ENCODE data around the gene VEGFA.

VEGFA gene

DNA sequence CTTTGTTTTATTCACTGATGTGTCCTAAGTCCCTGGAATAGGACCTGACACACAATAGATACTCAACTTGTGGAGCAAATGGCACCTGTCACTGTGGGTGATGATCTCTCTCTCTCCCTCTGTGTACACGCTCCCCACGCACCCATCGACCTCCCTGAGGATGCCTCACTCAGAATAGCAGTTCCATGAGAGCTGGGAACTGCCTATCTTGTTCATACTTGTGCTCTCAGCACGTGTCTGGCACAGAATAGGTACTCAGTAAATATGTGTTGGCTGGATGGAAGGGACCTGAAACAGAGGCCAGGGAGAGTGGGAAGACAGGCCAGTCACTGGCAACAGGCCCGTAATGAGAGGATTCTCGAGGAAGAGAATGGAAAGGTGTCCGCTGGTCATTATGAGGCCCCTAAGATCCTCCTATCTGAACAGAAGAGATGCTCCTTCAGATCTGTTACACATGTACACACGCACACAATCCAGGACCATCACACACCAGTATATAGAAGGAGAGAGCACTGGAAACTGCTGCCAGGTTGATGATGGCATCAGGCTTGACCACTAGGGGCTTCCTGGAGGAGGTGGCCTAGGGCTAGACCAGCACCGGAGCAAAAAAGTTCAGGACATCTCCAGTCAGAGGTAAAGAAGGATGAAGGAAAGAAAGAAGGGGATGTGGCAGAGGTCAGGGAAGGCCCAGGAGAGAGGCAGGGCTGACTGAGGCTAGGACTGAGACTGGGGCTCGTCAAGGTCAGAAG lies 30.9 kb downstream of the VEGFA start:
- Histone ChIP-seq H2BK15ac (ENCODE audit: low read length) (no peak overlapping the region), H3K9me3 (replicated peaks in 1 of 2; ENCODE audit: control insufficient read depth in 2 of 2, insufficient read depth in 1 of 2, low read depth in 1 of 2, low read length in 2 of 2) (no peaks in the 10 kb centered on the region), H3K27me3 (ENCODE audit: control insufficient read depth in 3 of 3, insufficient read depth in 3 of 3, low read depth in 1 of 3, low read length in 3 of 3) (peaks cover 0 to 50% (median 0%) of the 10 kb centered on the region in 3 experiments), H3K14ac (ENCODE audit: low read length) (no peak overlapping the region), H3K23ac (ENCODE audit: low read depth, low read length, poor library complexity) (no peak overlapping the region), H4K8ac (ENCODE audit: low read depth, low read length) (no peak overlapping the region), H2BK12ac (ENCODE audit: low read length) (no peak overlapping the region), H3K4me1 (ENCODE audit: control insufficient read depth in 2 of 2, insufficient read depth in 1 of 2, low read depth in 1 of 2, low read length in 2 of 2) (peaks cover 0 to 5% of the 10 kb centered on the region in 2 donors), H2BK5ac (ENCODE audit: low read length) (no peak overlapping the region), H3K18ac (ENCODE audit: low read length) (no peak overlapping the region), H2AK5ac (ENCODE audit: low read depth, low read length) (peak overlapping the region; percentile 22), H2AFZ (ENCODE audit: low read length) (no peak overlapping the region), H3K4me2 (ENCODE audit: insufficient read depth, low read length, poor library complexity, severe bottlenecking) (no peak overlapping the region), H4K91ac (ENCODE audit: low read depth, low read length, poor library complexity) (no peak overlapping the region), H3K27ac (replicated peaks; ENCODE audit: low read length) (no peak overlapping the region), H2BK120ac (ENCODE audit: low read depth, low read length) (no peak overlapping the region), H3K4ac (ENCODE audit: low read length) (no peak overlapping the region), H3K9ac (ENCODE audit: low read depth, low read length, poor library complexity) (no peak overlapping the region), H3K79me1 (ENCODE audit: low read depth, low read length) (no peaks in the 10 kb centered on the region), H3K4me3 (ENCODE audit: low read length in 2 of 2) (no peak overlapping the region), H3K36me3 (replicated peaks in 1 of 2; ENCODE audit: control insufficient read depth in 2 of 2, insufficient read depth in 2 of 2, low read length in 2 of 2) (no peaks in the 10 kb centered on the region)
- no CpG with 5 or more reads among the region's 10 CpGs for WGBS, 2 donors (ENCODE audit: extremely low coverage in 2 of 2, insufficient read length in 2 of 2, insufficient replicate concordance in 1 of 2)
- no peak for DNase-seq (ENCODE audit: low spot score)

DNA sequence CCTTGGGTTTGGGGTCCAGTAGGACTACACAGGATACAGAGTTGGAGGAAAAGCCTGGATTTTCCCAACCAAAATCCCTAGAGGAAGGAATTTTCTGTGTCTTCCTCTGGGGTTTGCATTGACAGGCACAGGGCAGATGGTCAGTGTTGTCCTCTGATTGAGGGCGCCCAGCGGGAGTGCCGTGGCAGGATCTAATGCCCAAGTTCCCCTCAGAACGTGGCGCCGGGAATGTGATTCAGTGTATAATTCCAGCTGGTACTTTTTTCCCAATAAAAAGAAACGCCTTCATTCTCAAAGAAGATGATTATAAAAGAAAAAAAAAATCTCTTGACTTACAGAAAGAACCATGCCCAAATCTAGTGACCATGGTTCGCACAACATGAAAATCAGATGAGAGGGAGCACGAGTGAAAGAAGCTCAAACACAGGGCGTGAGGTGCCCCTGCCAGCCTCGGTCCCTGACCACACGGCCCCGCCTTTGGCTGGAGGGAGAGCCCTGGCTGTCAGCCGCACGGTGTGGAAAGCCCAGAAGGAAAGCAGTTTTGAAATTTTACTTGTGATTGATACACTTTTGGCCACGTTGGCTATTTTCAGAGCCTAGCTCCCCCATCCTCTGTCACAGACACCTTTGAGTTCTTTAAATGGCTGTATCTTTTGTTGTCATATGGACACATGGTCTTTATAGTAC lies 31.6 kb downstream of the VEGFA start:
- no peak overlapping the region for H2AFZ ChIP-seq (ENCODE audit: low read length)
- no peak overlapping the region for H3K18ac ChIP-seq (ENCODE audit: low read length)
- H3K9me3 ChIP-seq (replicated peaks in 1 of 2; ENCODE audit: control insufficient read depth in 2 of 2, insufficient read depth in 1 of 2, low read depth in 1 of 2, low read length in 2 of 2): no peaks in the 10 kb centered on the region
- H3K4ac ChIP-seq (ENCODE audit: low read length): no peak overlapping the region
- DNase-seq (ENCODE audit: low spot score): no peak
- H3K27me3 ChIP-seq (ENCODE audit: control insufficient read depth in 3 of 3, insufficient read depth in 3 of 3, low read depth in 1 of 3, low read length in 3 of 3): peaks cover 0 to 51% (median 0%) of the 10 kb centered on the region in 3 experiments
- H3K23ac ChIP-seq (ENCODE audit: low read depth, low read length, poor library complexity): no peak overlapping the region
- H3K4me3 ChIP-seq (ENCODE audit: low read length in 2 of 2): no peak overlapping the region
- no peaks in the 10 kb centered on the region for H3K79me1 ChIP-seq (ENCODE audit: low read depth, low read length)
- no peak overlapping the region for H3K4me2 ChIP-seq (ENCODE audit: insufficient read depth, low read length, poor library complexity, severe bottlenecking)
- H2BK12ac ChIP-seq (ENCODE audit: low read length): no peak overlapping the region
- no peak overlapping the region for H2BK15ac ChIP-seq (ENCODE audit: low read length)
- no peak overlapping the region for H3K14ac ChIP-seq (ENCODE audit: low read length)
- no CpG with 5 or more reads among the region's 16 CpGs for WGBS, 2 donors (ENCODE audit: extremely low coverage in 2 of 2, insufficient read length in 2 of 2, insufficient replicate concordance in 1 of 2)
- no peak overlapping the region for H3K9ac ChIP-seq (ENCODE audit: low read depth, low read length, poor library complexity)
- no peak overlapping the region for H4K8ac ChIP-seq (ENCODE audit: low read depth, low read length)
- H3K27ac ChIP-seq (replicated peaks; ENCODE audit: low read length): no peak overlapping the region
- peak overlapping the region; percentile 22 for H2AK5ac ChIP-seq (ENCODE audit: low read depth, low read length)
- H4K91ac ChIP-seq (ENCODE audit: low read depth, low read length, poor library complexity): no peak overlapping the region
- H2BK120ac ChIP-seq (ENCODE audit: low read depth, low read length): no peak overlapping the region
- H3K36me3 ChIP-seq (replicated peaks in 1 of 2; ENCODE audit: control insufficient read depth in 2 of 2, insufficient read depth in 2 of 2, low read length in 2 of 2): no peaks in the 10 kb centered on the region
- H2BK5ac ChIP-seq (ENCODE audit: low read length): no peak overlapping the region
- H3K4me1 ChIP-seq (ENCODE audit: control insufficient read depth in 2 of 2, insufficient read depth in 1 of 2, low read depth in 1 of 2, low read length in 2 of 2): peaks cover 0 to 2% of the 10 kb centered on the region in 2 donors

DNA sequence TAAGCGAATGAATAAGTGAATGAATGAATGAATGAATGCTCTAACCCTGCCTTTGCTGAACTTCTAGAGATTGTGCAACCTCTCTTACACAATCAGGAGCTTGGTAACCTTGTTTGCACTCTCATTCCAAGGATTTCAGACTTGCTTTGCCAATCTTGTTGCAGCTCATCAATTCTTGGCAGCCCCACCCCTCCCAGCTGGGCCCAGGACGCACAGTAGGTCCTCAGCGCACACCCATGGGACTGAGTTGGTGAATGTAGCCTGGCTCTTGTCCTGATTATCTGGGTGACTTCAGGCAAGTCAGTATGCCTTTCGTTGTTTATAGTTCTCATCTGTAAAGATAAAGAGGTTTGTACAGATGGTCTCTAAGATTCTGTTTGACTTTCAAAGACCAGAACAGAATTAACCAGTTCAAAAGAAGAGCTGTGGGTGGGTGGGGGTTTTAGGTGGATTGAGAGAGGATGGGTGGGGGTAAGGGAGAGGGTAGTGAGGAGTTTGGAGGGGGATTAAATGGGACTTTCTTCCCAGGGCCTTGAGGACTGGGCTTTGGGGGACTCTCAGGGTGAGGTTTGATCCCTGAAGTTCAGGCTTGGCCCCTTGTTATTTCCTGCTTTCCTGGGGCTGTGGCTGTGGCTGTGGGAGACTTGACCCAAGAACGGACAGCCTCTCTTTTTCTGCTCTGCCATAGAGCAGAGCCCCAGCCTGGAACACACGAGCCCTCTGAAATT lies 33.2 kb downstream of the VEGFA start:
- H3K79me1 ChIP-seq (ENCODE audit: low read depth, low read length): no peaks in the 10 kb centered on the region
- no peak overlapping the region for H4K91ac ChIP-seq (ENCODE audit: low read depth, low read length, poor library complexity)
- H3K18ac ChIP-seq (ENCODE audit: low read length): peak overlapping the region; percentile 28
- no peak overlapping the region for H2BK12ac ChIP-seq (ENCODE audit: low read length)
- no peak overlapping the region for H2BK15ac ChIP-seq (ENCODE audit: low read length)
- H2AFZ ChIP-seq (ENCODE audit: low read length): no peak overlapping the region
- no peak overlapping the region for H2AK5ac ChIP-seq (ENCODE audit: low read depth, low read length)
- DNase-seq (ENCODE audit: low spot score): no peak
- H3K14ac ChIP-seq (ENCODE audit: low read length): no peak overlapping the region
- no peak overlapping the region for H3K4ac ChIP-seq (ENCODE audit: low read length)
- no peak overlapping the region for H3K4me3 ChIP-seq (ENCODE audit: low read length in 2 of 2)
- no peak overlapping the region for H3K4me2 ChIP-seq (ENCODE audit: insufficient read depth, low read length, poor library complexity, severe bottlenecking)
- no peaks in the 10 kb centered on the region for H3K9me3 ChIP-seq (replicated peaks in 1 of 2; ENCODE audit: control insufficient read depth in 2 of 2, insufficient read depth in 1 of 2, low read depth in 1 of 2, low read length in 2 of 2)
- H3K4me1 ChIP-seq (ENCODE audit: control insufficient read depth in 2 of 2, insufficient read depth in 1 of 2, low read depth in 1 of 2, low read length in 2 of 2): peaks cover 0 to 5% of the 10 kb centered on the region in 2 donors
- H3K9ac ChIP-seq (ENCODE audit: low read depth, low read length, poor library complexity): no peak overlapping the region
- no peak overlapping the region for H3K27ac ChIP-seq (replicated peaks; ENCODE audit: low read length)
- no peak overlapping the region for H4K8ac ChIP-seq (ENCODE audit: low read depth, low read length)
- H3K23ac ChIP-seq (ENCODE audit: low read depth, low read length, poor library complexity): no peak overlapping the region
- no peak overlapping the region for H2BK5ac ChIP-seq (ENCODE audit: low read length)
- H2BK120ac ChIP-seq (ENCODE audit: low read depth, low read length): no peak overlapping the region
- H3K27me3 ChIP-seq (ENCODE audit: control insufficient read depth in 3 of 3, insufficient read depth in 3 of 3, low read depth in 1 of 3, low read length in 3 of 3): peaks cover 0 to 60% (median 0%) of the 10 kb centered on the region in 3 experiments
- no peaks in the 10 kb centered on the region for H3K36me3 ChIP-seq (replicated peaks in 1 of 2; ENCODE audit: control insufficient read depth in 2 of 2, insufficient read depth in 2 of 2, low read length in 2 of 2)
- no CpG with 5 or more reads among the region's 6 CpGs for WGBS, 2 donors (ENCODE audit: extremely low coverage in 2 of 2, insufficient read length in 2 of 2, insufficient replicate concordance in 1 of 2)
